ENCODE results near the gene RBM23. TPM values are rescaled to one million over a fixed set of nuclear protein-coding genes. Genes with fewer than 3 reads are reported as not detected.

The RBM23 gene
- total RNA-seq, 1 experiment from 2014 or later, result 105 TPM

DNA sequence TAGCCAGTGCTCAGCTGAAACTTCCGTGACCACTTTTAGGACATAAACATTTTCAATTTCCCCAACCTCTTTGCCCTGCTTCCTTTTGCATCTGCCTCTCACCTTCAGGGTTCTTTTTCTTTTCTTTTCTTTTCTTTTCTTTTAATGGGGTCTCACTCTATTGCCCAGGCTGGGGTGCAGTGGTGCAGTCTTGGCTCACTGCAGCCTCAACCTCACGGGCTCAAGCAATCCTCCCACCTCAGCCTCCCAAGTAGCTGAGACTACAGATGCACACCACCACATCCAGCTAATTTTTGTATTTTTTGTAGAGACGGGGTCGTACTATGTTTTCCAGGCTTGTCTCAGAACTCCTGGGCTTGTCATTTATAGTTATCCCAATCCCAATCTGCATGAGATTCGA, 52.1 kb downstream of the RBM23 start:
- ChIA-PET CTCF (interaction anchor here (0.6 kb wide), 1 partner anchor 35 kb away, joined by 3 read pairs; no protein-coding TSS in a partner anchor), POLR2A (ENCODE audit: low non-redundant PET) (no interaction called here)
- peaks cover 20% of the 10 kb centered on the region for H3K4me1 ChIP-seq (ENCODE audit: insufficient read depth, low read length, poor library complexity, severe bottlenecking)
- no peaks in the 10 kb centered on the region for H3K36me3 ChIP-seq (ENCODE audit: insufficient read depth, low read length, poor library complexity, severe bottlenecking)
- H3K4me3 ChIP-seq (ENCODE audit: low read depth, low read length, poor library complexity, severe bottlenecking), result no peak overlapping the region
- BruUV-seq (replicated peaks), result no TSS peak
- no peak for DNase-seq (ENCODE audit: low spot score)
- no peak for TF ChIP-seq EZH2 (IDR thresholded peaks at IDR 0.05; ENCODE audit: borderline replicate concordance, low read depth, low read length, poor library complexity, severe bottlenecking)
- TF ChIP-seq, protein P1, sequence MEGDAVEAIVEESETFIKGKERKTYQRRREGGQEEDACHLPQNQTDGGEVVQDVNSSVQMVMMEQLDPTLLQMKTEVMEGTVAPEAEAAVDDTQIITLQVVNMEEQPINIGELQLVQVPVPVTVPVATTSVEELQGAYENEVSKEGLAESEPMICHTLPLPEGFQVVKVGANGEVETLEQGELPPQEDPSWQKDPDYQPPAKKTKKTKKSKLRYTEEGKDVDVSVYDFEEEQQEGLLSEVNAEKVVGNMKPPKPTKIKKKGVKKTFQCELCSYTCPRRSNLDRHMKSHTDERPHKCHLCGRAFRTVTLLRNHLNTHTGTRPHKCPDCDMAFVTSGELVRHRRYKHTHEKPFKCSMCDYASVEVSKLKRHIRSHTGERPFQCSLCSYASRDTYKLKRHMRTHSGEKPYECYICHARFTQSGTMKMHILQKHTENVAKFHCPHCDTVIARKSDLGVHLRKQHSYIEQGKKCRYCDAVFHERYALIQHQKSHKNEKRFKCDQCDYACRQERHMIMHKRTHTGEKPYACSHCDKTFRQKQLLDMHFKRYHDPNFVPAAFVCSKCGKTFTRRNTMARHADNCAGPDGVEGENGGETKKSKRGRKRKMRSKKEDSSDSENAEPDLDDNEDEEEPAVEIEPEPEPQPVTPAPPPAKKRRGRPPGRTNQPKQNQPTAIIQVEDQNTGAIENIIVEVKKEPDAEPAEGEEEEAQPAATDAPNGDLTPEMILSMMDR (conservative IDR thresholded peaks at IDR 0.05; ENCODE audit: low read depth, low read length), result no peak
- no peak overlapping the region for H3K27ac ChIP-seq (ENCODE audit: low read depth, low read length, poor library complexity, severe bottlenecking)
- H3K27me3 ChIP-seq (replicated peaks; ENCODE audit: insufficient read depth, low read depth, low read length, poor library complexity), result no peaks in the 10 kb centered on the region
- H3K9me3 ChIP-seq (ENCODE audit: low read depth, low read length, poor library complexity, severe bottlenecking), result no peaks in the 10 kb centered on the region
- intact Hi-C loops (cut with micrococcal nuclease; ENCODE audit: unreplicated experiment), result no loop called here

DNA sequence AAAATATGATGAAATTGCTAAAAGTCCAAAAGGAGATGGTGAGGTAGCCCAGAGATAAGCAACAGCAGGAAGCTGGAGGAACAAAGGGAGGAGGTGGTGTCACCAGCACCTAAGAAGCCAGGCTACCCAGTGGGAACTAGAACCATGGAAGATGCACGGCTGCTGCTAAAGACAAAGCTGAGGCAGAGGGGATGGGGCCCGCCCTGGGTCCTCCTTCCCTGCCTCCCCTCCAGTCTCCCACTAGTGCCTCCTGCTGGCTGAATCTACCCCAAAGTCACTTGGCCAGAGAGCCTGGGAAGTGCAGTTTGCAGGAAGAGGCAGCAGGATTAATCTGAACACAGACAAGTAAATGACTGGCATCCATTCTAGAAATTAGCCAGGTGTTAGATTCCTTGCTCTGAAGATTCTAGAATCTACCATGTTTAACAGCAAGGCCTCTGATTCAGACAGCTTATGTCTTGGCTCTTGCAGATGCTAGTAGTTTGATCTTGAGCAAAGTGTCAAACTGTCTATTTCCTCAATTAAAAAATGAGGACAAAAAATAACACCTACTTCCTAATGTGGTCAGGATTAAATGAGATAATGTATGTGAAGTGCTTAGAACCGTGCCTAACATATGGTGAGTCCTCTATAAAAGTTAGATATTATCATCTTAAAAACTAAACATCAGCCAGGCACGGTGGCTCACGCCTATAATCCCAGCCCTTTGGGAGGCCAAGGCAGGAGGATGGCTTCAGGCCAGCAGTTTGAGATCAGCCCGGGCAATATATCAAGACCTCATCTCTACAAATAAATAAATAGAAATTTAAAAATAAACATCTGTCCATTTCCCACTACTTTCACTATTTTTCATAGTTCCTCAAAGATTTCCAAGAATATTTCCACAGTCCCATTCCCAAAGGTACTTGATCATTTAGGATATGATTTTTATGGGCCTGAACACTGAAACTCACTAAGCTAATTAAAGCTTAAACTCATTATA, 53.2 kb downstream of the RBM23 start:
- ChIA-PET CTCF (no interaction called here), POLR2A (ENCODE audit: low non-redundant PET) (no interaction called here)
- H3K4me3 ChIP-seq (ENCODE audit: low read depth, low read length, poor library complexity, severe bottlenecking), result no peak overlapping the region
- intact Hi-C loops (cut with micrococcal nuclease; ENCODE audit: unreplicated experiment), result no loop called here
- no peaks in the 10 kb centered on the region for H3K27me3 ChIP-seq (replicated peaks; ENCODE audit: insufficient read depth, low read depth, low read length, poor library complexity)
- DNase-seq (ENCODE audit: low spot score), result no peak
- H3K4me1 ChIP-seq (ENCODE audit: insufficient read depth, low read length, poor library complexity, severe bottlenecking), result peaks cover 12% of the 10 kb centered on the region
- H3K9me3 ChIP-seq (ENCODE audit: low read depth, low read length, poor library complexity, severe bottlenecking), result no peaks in the 10 kb centered on the region
- no peaks in the 10 kb centered on the region for H3K36me3 ChIP-seq (ENCODE audit: insufficient read depth, low read length, poor library complexity, severe bottlenecking)
- no peak overlapping the region for H3K27ac ChIP-seq (ENCODE audit: low read depth, low read length, poor library complexity, severe bottlenecking)
- BruUV-seq (replicated peaks), result no TSS peak
- no peak for TF ChIP-seq EZH2 (IDR thresholded peaks at IDR 0.05; ENCODE audit: borderline replicate concordance, low read depth, low read length, poor library complexity, severe bottlenecking)
- TF ChIP-seq, protein P1 (conservative IDR thresholded peaks at IDR 0.05; ENCODE audit: low read depth, low read length), result peak; percentile 59

DNA sequence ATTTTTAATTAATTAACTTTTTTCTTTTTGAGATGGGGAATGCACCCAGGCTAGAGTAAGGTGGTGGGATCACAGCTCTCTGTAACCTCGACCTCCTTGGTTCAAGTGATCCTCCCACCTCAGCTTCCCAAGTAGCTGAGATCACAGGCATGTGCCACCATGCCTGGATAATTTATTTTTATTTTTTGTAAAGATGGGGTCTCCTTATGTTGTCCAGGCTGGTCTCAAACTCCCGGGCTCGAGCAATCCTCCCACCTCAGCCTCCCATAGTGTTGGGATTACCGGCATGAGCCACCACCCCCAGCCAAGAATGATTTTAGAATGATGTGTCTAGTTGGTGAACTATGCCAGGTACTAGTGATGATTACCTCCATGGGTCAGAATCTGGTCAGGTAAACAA, 54.0 kb downstream of the RBM23 start:
- Histone ChIP-seq H3K9me3 (ENCODE audit: low read depth, low read length, poor library complexity, severe bottlenecking) (no peaks in the 10 kb centered on the region), H3K4me1 (ENCODE audit: insufficient read depth, low read length, poor library complexity, severe bottlenecking) (peaks cover 11% of the 10 kb centered on the region), H3K27ac (ENCODE audit: low read depth, low read length, poor library complexity, severe bottlenecking) (no peak overlapping the region), H3K4me3 (ENCODE audit: low read depth, low read length, poor library complexity, severe bottlenecking) (no peak overlapping the region), H3K27me3 (replicated peaks; ENCODE audit: insufficient read depth, low read depth, low read length, poor library complexity) (no peaks in the 10 kb centered on the region), H3K36me3 (ENCODE audit: insufficient read depth, low read length, poor library complexity, severe bottlenecking) (no peaks in the 10 kb centered on the region)
- no TSS peak for BruUV-seq (replicated peaks)
- intact Hi-C loops (cut with micrococcal nuclease; ENCODE audit: unreplicated experiment), result no loop called here
- no peak for TF ChIP-seq EZH2 (IDR thresholded peaks at IDR 0.05; ENCODE audit: borderline replicate concordance, low read depth, low read length, poor library complexity, severe bottlenecking)
- TF ChIP-seq, protein P1 (conservative IDR thresholded peaks at IDR 0.05; ENCODE audit: low read depth, low read length), result no peak
- ChIA-PET POLR2A (ENCODE audit: low non-redundant PET) (no interaction called here), CTCF (interaction anchor here (0.5 kb wide), 1 partner anchor 10 kb away, joined by 4 read pairs; no protein-coding TSS in a partner anchor)
- no peak for DNase-seq (ENCODE audit: low spot score)
